Lower lobe of right lung (tissue), 2 donors: Measurements from ENCODE around the gene RAB11FIP4. TPM values are rescaled to one million over a fixed set of nuclear protein-coding genes. Genes with fewer than 3 reads are reported as not detected.

Source experiments
- ATAC-seq, 2 donors: fragments of 200-7000 bp; cut with Tn5 transposase; one replicate each; pipeline ENCODE4 v1.9.1; 2020 to 2022; ENCODE audit warnings: mild to moderate bottlenecking in 2 of 2, moderate library complexity in 2 of 2
- DNase-seq: peaks from one replicate; pipeline ENCODE4 v3.0.0-alpha.2; 2020
- H3K27ac ChIP-seq: fragments of 200-600 bp; one replicate; pipeline ENCODE4 v1.8.0; 2022
- H3K27me3 ChIP-seq: fragments of 200-600 bp; one replicate; pipeline ENCODE4 v1.8.0; 2022; ENCODE audit warnings: low read depth
- H3K36me3 ChIP-seq: fragments of 200-600 bp; one replicate; pipeline ENCODE4 v1.8.0; 2022; ENCODE audit warnings: mild to moderate bottlenecking
- H3K4me1 ChIP-seq: fragments of 200-600 bp; one replicate; pipeline ENCODE4 v1.8.0; 2022
- H3K4me3 ChIP-seq: fragments of 200-600 bp; one replicate; pipeline ENCODE4 v1.8.0; 2022; ENCODE audit warnings: mild to moderate bottlenecking
- H3K9me3 ChIP-seq: fragments of 200-600 bp; one replicate; pipeline ENCODE4 v1.8.0; 2022
- intact Hi-C: fragments of 100-400 bp; cut with DNase I; formaldehyde crosslinking; loops from one replicate; pipeline ENCODE4 v1.11.0; 2022
- total RNA-seq: library from RNA; stranded (reverse); fragmentation: NEBNext Ultra II Directional; extraction: Animal tissue kit (Norgen Biotek cat#: 25700); gene quantifications from one replicate; pipeline ENCODE4 v1.2.1, GENCODE V29; 2021
- TF ChIP-seq, protein P1 (sequence below): fragments of 200-600 bp; IDR thresholded peaks from one replicate; pipeline ENCODE4 v1.8.0; 2022; ENCODE audit warnings: antibody characterized with exemption, mild to moderate bottlenecking
- donor health status: DM: no; HTN: yes; CAD: no; lungs with severe emphysema.

Gene RAB11FIP4
- total RNA-seq, 1 donor from 2014 or later: 15.7 TPM

DNA sequence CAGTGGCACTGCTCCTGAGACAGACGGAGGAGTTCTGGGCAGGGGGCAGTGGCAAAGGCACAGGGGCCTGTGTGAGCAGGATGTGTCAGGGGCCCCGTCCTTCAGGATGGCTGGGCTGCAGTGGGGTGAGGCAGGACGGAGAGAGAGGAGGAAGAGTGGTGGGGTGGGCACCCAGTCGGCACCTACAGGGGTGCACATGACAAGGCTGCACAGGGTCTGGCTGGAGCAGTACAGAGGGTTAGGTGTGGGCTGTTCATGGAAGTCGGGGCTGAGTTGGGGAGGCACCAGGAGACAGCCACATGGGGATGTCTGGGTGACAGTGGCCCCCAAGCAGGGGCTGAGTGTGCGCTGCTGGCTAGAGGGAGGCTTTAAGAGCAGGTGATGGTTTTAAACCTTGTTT is 106.0 kb downstream of the RAB11FIP4 start:
- intact Hi-C loops: no loop called here
- Histone ChIP-seq H3K36me3 (no peaks in the 10 kb centered on the region), H3K27me3 (no peaks in the 10 kb centered on the region), H3K27ac (no peak overlapping the region), H3K4me1 (peaks cover 45% of the 10 kb centered on the region), H3K4me3 (no peak overlapping the region), H3K9me3 (no peaks in the 10 kb centered on the region)
- no peak for ATAC-seq
- TF ChIP-seq, protein P1, sequence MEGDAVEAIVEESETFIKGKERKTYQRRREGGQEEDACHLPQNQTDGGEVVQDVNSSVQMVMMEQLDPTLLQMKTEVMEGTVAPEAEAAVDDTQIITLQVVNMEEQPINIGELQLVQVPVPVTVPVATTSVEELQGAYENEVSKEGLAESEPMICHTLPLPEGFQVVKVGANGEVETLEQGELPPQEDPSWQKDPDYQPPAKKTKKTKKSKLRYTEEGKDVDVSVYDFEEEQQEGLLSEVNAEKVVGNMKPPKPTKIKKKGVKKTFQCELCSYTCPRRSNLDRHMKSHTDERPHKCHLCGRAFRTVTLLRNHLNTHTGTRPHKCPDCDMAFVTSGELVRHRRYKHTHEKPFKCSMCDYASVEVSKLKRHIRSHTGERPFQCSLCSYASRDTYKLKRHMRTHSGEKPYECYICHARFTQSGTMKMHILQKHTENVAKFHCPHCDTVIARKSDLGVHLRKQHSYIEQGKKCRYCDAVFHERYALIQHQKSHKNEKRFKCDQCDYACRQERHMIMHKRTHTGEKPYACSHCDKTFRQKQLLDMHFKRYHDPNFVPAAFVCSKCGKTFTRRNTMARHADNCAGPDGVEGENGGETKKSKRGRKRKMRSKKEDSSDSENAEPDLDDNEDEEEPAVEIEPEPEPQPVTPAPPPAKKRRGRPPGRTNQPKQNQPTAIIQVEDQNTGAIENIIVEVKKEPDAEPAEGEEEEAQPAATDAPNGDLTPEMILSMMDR: no peak
- no peak for DNase-seq

DNA sequence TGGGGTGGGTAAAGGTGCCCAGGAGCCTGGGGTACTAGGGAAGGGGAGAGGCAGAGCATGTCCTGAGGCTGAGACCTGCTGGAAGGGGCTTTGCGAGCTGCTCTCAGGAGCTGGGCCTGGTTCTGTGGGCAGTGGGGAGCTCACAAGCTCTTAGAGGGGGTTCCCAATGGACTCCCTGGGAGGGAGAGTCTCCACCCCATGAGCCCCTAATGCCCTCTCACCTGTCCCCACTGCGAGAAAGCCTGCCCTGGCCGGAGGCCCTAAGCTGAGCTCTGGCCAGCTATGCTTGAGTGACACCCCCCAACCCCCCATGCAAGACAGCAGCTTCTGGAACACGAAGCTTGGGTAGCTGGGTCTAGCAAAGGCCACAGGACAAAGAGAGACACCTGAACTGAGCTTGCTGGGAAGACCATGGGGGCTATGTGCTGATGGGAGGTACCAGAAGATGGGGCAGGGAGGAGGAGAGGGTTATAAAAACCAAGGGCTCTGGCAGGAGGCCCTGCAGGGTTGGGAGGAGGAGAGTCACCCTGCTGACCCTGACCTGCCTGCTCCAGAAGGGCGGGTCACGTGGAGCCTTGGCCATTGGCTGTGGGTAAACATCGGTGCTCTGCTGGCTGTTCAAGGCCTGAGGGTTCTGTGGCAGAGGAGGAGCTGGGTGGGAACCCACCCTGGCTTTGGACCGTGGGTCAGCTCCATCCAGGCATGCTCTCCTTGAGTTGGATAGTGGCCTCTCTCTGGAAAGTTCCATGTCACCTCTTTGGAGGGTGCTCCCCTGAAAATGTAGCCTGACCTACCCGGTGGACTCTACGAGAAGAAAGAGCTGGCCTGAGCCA is 106.7 kb downstream of the RAB11FIP4 start:
- Histone ChIP-seq H3K27me3 (no peaks in the 10 kb centered on the region), H3K4me1 (peaks cover 37% of the 10 kb centered on the region), H3K4me3 (no peak overlapping the region), H3K27ac (no peak overlapping the region), H3K9me3 (no peaks in the 10 kb centered on the region), H3K36me3 (no peaks in the 10 kb centered on the region)
- no peak for DNase-seq
- TF ChIP-seq, protein P1: no peak
- no peak for ATAC-seq
- intact Hi-C loops: no loop called here

DNA sequence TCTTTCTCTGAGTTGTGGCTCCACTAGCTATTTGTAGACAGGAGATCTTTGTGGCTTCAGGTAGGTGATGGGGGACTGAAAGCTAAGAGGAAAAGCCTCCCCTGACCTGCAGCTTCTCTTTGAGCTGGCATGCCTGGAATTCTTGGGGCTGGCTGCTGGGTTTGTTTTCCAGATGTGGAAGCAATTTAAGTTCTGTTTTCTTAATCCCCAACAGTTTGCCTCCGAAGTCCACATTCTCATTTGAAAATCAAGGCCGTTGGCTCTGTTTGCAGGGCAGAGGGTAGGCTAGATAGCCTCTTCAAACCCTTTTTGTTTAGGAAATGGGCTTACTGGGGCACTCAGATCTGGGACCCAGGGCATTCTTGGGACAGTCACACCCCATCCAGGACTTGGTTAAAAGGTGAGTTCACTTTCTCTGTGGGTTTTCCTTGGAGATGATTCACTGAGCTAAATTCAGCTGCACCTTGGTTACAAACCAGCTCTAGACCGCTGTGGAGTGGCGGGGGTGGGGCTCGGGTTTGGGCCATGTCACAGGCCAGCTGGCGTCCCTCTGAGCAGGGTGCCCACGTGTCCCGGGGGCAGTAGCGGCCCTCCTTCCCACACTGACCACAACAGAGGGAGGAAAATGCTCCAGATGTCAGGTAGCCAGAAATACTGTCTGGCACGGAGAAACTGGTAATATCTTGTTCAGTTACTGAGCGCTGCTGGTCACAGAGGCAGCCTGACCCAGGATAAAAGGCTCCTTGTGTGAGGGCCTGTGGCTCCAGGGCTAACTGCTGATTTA is 108.5 kb downstream of the RAB11FIP4 start:
- Histone ChIP-seq H3K36me3 (no peaks in the 10 kb centered on the region), H3K4me3 (no peak overlapping the region), H3K27me3 (no peaks in the 10 kb centered on the region), H3K27ac (peak overlapping the region; percentile 19), H3K9me3 (no peaks in the 10 kb centered on the region), H3K4me1 (peaks cover 22% of the 10 kb centered on the region)
- TF ChIP-seq, protein P1: no peak
- intact Hi-C loops: no loop called here
- peak; percentile 94 to 95 for ATAC-seq
- peak; percentile 81 for DNase-seq

DNA sequence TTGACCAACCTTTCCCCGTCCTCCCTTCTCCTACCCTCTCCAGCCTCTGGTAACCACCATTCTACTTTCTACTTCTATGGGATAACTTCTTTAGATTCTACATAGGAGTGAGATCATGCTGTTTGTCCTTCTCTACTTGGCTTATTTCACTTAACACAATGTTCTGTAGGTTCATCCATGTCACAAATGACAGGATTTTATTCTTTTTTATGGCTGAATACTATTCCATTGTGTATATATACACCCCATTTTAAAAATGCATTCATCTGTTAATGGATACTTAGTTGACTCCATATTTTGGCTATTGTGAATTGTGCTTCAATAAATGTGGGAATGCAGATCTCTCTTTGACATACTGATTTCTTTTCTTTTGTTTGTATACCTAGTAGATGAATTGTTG is 115.0 kb downstream of the RAB11FIP4 start:
- H3K27ac ChIP-seq: no peak overlapping the region
- no peaks in the 10 kb centered on the region for H3K9me3 ChIP-seq
- H3K36me3 ChIP-seq: no peaks in the 10 kb centered on the region
- TF ChIP-seq, protein P1: no peak
- peaks cover 30% of the 10 kb centered on the region for H3K4me1 ChIP-seq
- ATAC-seq (no peak), DNase-seq (no peak)
- H3K27me3 ChIP-seq: no peaks in the 10 kb centered on the region
- H3K4me3 ChIP-seq: no peak overlapping the region
- intact Hi-C loops: no loop called here

DNA sequence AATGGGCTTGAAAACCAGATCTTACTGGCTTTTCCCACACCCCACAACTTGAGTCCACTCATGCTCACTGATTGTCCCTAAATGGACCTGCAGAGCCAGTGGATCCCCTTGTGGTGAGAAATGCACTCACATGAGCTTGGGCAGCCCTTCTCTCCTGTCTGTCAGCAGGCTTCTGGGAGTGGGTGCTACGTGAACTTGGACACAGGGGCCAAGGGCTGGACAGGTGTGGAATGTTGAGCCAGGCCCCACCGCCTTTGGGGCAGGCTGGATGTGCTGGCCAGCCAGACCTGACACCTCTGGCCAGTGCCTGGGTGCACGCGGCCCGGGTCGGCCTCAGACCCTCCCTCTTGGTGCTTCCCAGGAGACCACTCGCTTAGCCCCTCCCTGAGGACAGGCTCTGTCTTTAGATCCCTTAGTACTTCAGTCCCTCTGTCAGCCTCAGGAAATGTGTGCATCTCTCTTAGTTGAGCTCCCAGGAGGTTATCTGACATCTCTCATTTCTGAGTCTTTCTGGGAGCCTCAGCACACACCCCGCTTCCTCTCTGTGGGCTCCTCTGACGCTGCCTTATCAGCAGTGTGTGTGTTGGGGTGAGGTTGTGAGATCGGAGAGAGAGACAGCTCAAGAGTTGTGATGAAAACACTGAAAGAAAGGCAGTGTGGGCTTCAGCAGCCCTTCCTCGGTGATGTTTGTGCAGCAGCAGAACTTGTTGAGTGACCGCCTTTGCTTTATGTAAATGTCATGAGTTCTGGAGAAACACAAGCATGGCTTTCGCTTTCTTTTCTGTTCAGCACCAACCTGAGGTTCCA is 117.0 kb downstream of the RAB11FIP4 start:
- peak overlapping the region; percentile 19 for H3K4me3 ChIP-seq
- no peak for DNase-seq

More for the DNA sequence above, 117.0 kb downstream of the RAB11FIP4 start:
- peaks cover 30% of the 10 kb centered on the region for H3K4me1 ChIP-seq
- no peaks in the 10 kb centered on the region for H3K36me3 ChIP-seq
- TF ChIP-seq, protein P1: peak; percentile 23
- no peaks in the 10 kb centered on the region for H3K27me3 ChIP-seq
- H3K27ac ChIP-seq: peak overlapping the region; percentile 76
- intact Hi-C loops: no loop called here
- ATAC-seq: peak; percentile 71 to 80
- H3K9me3 ChIP-seq: no peaks in the 10 kb centered on the region
